ENCODE measurements around the gene RFX3. TPM values are rescaled to one million over a fixed set of nuclear protein-coding genes. Genes with fewer than 3 reads are reported as not detected.

The RFX3 gene
- total RNA-seq, result 50.7 TPM

GRCh38 chr9:3525836-3526164 lies at the start of gene RFX3:
Gene RFX3 (minus strand): TSS chr9:3526001. CDS start chr9:3395588, 130,413 bp downstream.

All from camera-type eye (tissue), 1 donor.